GM12878 (cell line): ENCODE data around the gene OPN1SW.

Experiments used
- CBFB ChIP-seq: IDR thresholded peaks from 2 replicates; pipeline ENCODE4 v1.6.1; 2016; ENCODE audit warnings: antibody characterized with exemption, low read depth
- EZH2 ChIP-seq: IDR thresholded peaks from 2 replicates; pipeline ENCODE4 v1.6.1; 2012; ENCODE audit warnings: low read depth, mild to moderate bottlenecking, control low read depth, inconsistent platforms, low read length, borderline replicate concordance; ENCODE audit not compliant: control insufficient read depth
- POLR2AphosphoS5 ChIP-seq: IDR thresholded peaks from 2 replicates; pipeline ENCODE4 v1.6.1; 2011; ENCODE audit warnings: mild to moderate bottlenecking, low read length, inconsistent platforms
- SIN3A ChIP-seq: IDR thresholded peaks from 2 replicates; pipeline ENCODE4 v1.6.1; 2012; ENCODE audit warnings: low read depth, low read length, improper control_type of control experiment
- TCF12 ChIP-seq: IDR thresholded peaks from 2 replicates; pipeline ENCODE4 v1.6.1; 2011; ENCODE audit warnings: low read depth, mild to moderate bottlenecking, low read length
- ZNF217 ChIP-seq: fragments of 450-650 bp; IDR thresholded peaks from 2 replicates; pipeline ENCODE4 v1.6.1; 2017; ENCODE audit warnings: antibody characterized with exemption, mild to moderate bottlenecking
- TF ChIP-seq, protein P1 (sequence below): fragments of 450-650 bp; IDR thresholded peaks from 2 replicates; pipeline ENCODE4 v1.6.1; 2014; ENCODE audit warnings: mild to moderate bottlenecking
- TF ChIP-seq, protein P2 (sequence below), 3 experiments: IDR thresholded peaks in 2 of 3; conservative IDR thresholded peaks in 1 of 3; 2 replicates each; pipeline ENCODE4 v1.5.1; 2011; ENCODE audit warnings: low read depth in 3 of 3, low read length in 3 of 3, mild to moderate bottlenecking in 3 of 3, control low read depth in 2 of 3, moderate library complexity in 2 of 3, inconsistent platforms in 1 of 3, mixed read lengths in 1 of 3; ENCODE audit not compliant: control insufficient read depth in 2 of 3, insufficient read depth in 1 of 3; ENCODE audit errors: extremely low read depth in 1 of 3

DNA sequence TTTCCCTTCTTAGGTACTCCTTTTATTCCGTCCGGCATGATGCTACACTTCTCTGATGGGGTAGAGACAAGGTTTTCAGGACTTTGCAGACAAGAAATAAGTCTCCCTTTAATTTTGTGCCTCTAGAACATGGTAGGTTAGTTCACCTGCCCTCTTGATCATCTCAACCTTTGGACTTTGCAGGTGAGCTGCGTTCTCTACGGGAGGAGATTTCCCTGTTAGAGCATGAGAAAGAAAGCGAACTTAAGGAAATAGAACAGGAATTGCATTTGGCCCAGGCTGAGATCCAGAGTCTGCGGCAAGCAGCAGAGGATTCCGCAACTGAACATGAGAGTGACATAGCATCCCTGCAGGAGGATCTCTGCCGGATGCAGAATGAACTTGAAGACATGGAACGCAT, 25.4 kb upstream of the OPN1SW start:
- TF ChIP-seq, protein P1, sequence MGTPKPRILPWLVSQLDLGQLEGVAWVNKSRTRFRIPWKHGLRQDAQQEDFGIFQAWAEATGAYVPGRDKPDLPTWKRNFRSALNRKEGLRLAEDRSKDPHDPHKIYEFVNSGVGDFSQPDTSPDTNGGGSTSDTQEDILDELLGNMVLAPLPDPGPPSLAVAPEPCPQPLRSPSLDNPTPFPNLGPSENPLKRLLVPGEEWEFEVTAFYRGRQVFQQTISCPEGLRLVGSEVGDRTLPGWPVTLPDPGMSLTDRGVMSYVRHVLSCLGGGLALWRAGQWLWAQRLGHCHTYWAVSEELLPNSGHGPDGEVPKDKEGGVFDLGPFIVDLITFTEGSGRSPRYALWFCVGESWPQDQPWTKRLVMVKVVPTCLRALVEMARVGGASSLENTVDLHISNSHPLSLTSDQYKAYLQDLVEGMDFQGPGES = no peak
- TF ChIP-seq POLR2AphosphoS5 = no peak
- TF ChIP-seq SIN3A = no peak
- no peak for TF ChIP-seq ZNF217
- TF ChIP-seq CBFB = no peak
- no peak for TF ChIP-seq EZH2
- TF ChIP-seq, protein P2, sequence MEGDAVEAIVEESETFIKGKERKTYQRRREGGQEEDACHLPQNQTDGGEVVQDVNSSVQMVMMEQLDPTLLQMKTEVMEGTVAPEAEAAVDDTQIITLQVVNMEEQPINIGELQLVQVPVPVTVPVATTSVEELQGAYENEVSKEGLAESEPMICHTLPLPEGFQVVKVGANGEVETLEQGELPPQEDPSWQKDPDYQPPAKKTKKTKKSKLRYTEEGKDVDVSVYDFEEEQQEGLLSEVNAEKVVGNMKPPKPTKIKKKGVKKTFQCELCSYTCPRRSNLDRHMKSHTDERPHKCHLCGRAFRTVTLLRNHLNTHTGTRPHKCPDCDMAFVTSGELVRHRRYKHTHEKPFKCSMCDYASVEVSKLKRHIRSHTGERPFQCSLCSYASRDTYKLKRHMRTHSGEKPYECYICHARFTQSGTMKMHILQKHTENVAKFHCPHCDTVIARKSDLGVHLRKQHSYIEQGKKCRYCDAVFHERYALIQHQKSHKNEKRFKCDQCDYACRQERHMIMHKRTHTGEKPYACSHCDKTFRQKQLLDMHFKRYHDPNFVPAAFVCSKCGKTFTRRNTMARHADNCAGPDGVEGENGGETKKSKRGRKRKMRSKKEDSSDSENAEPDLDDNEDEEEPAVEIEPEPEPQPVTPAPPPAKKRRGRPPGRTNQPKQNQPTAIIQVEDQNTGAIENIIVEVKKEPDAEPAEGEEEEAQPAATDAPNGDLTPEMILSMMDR (IDR thresholded peaks at IDR 0.05 in 2 of 3, conservative IDR thresholded peaks at IDR 0.05 in 1 of 3; ENCODE audit: control insufficient read depth in 2 of 3, extremely low read depth in 1 of 3, insufficient read depth in 1 of 3, low read depth in 3 of 3, low read length in 3 of 3) = no peak
- TF ChIP-seq TCF12 = no peak
